SH-SY5Y (cell line): Measurements from ENCODE around the gene VMAC.

Experiments used
- GATA2 ChIP-seq: IDR thresholded peaks from 2 replicates; pipeline ENCODE4 v1.6.1; 2011; ENCODE audit warnings: mild to moderate bottlenecking, low read depth, low read length
- GATA3 ChIP-seq: IDR thresholded peaks from 2 replicates; pipeline ENCODE4 v1.6.1; 2011; ENCODE audit warnings: low read depth, mild to moderate bottlenecking, low read length, moderate library complexity

- TF ChIP-seq GATA2 (no peak), GATA3 (no peak)
These were observed 51.7 kb downstream of the VMAC start for GRCh38 chr19:5956323-5956722.
